Omental fat pad (tissue), 4 donors: ENCODE measurements around the gene SMAD6. TPM values are rescaled to one million over a fixed set of nuclear protein-coding genes. Genes with fewer than 3 reads are reported as not detected.

ENCODE experiments used
- ATAC-seq: fragments of 150-250 bp; one replicate; pipeline ENCODE4 v1.9.1; 2016; ENCODE audit warnings: mild to moderate bottlenecking, moderate library complexity; ENCODE audit not compliant: low FRiP score
- DNase-seq: peaks from one replicate; pipeline ENCODE4 v3.0.0-alpha.2; 2019; ENCODE audit warnings: low spot score
- total RNA-seq, 4 donors: library from RNA; depleted of rRNA; stranded (reverse); fragments of >200 nt; gene quantifications; one replicate each; pipeline ENCODE4 v1.1.0, GENCODE V29; 2016
- TF ChIP-seq, protein P1 (sequence below), 3 donors: fragments of 450-650 bp; IDR thresholded peaks; one replicate each; pipeline ENCODE4 v1.5.1; 2016 to 2017; ENCODE audit warnings: antibody characterized with exemption in 3 of 3, mild to moderate bottlenecking in 3 of 3, moderate library complexity in 2 of 3

SMAD6 gene
- total RNA-seq, 4 donors from 2014 or later = 15.6 to 44.9 (median 23.8) TPM

DNA sequence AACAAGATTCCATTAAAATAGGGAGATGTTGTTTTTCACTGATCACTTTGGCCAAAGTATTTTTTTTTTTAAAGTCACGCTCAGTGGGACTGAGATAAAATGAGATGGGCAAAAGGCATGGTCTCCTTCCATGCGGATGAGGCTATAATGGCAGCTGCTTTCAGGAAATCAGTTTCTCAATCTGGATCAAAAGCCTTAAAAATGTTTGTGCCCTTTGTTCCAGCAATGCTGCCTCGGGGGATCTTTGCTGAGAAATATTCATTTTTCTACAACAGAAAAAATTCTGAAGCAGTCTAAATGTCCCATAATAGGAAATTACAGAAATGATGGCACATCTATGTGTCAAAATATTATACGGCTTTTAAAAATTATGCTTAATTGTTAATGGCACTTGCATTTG is 97.2 kb downstream of the SMAD6 start:
- DNase-seq (no peak), ATAC-seq (no peak)
- TF ChIP-seq, protein P1, sequence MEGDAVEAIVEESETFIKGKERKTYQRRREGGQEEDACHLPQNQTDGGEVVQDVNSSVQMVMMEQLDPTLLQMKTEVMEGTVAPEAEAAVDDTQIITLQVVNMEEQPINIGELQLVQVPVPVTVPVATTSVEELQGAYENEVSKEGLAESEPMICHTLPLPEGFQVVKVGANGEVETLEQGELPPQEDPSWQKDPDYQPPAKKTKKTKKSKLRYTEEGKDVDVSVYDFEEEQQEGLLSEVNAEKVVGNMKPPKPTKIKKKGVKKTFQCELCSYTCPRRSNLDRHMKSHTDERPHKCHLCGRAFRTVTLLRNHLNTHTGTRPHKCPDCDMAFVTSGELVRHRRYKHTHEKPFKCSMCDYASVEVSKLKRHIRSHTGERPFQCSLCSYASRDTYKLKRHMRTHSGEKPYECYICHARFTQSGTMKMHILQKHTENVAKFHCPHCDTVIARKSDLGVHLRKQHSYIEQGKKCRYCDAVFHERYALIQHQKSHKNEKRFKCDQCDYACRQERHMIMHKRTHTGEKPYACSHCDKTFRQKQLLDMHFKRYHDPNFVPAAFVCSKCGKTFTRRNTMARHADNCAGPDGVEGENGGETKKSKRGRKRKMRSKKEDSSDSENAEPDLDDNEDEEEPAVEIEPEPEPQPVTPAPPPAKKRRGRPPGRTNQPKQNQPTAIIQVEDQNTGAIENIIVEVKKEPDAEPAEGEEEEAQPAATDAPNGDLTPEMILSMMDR (IDR thresholded peaks at IDR 0.05) = no peak

DNA sequence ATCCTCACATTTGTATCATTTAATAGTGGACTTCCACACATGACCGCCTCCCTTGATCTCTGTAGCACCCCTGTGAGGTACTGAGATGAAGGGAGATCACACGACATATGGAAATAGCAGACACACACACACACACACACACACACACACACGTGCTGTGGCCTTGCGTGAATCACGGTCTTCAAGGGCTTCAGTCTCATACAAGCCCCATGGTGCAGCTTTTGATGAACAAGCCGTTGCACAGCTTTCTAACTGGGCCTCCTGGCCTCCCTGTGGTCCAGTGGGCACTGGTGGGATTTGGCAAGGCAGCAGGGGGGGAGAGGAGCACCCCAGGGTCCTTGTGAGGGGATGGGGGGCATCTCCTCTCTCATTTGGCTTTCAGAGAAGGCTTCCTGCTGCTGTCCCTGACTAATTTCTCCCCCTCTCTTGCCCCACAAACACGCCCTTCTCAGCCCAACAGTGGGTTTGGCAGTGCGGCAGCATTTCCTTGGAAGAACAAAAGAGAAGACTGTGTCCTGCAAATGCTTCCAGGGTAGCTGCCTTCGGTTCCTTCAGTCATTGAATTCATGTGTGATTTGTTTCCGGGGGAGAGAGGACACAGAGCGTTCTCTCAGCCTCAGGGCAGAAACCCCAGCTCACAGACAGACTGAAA is 98.7 kb downstream of the SMAD6 start:
- ATAC-seq (no peak), DNase-seq (no peak)

DNA sequence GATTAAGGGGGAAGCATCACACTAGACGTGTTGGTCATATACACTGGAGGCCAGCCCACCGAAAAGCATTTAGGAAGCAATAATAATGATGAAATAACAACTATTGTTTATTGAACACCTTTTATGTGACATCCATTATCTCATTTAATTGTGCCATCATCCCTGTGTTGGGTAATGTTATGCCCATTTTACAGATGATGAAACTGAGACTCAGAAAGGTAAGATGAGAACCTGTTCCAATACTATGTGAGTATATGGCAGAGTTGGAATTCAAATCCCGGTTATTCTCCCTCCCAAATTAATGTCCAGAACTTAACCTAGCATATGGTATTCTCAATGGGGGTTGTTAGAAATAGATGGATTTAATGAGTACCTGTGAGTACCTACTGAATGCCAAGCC is 99.2 kb downstream of the SMAD6 start:
- TF ChIP-seq, protein P1 (IDR thresholded peaks at IDR 0.05) = no peak
- no peak for ATAC-seq
- no peak for DNase-seq

More for the DNA sequence above, 98.7 kb downstream of the SMAD6 start:
- TF ChIP-seq, protein P1 (IDR thresholded peaks at IDR 0.05) = no peak

DNA sequence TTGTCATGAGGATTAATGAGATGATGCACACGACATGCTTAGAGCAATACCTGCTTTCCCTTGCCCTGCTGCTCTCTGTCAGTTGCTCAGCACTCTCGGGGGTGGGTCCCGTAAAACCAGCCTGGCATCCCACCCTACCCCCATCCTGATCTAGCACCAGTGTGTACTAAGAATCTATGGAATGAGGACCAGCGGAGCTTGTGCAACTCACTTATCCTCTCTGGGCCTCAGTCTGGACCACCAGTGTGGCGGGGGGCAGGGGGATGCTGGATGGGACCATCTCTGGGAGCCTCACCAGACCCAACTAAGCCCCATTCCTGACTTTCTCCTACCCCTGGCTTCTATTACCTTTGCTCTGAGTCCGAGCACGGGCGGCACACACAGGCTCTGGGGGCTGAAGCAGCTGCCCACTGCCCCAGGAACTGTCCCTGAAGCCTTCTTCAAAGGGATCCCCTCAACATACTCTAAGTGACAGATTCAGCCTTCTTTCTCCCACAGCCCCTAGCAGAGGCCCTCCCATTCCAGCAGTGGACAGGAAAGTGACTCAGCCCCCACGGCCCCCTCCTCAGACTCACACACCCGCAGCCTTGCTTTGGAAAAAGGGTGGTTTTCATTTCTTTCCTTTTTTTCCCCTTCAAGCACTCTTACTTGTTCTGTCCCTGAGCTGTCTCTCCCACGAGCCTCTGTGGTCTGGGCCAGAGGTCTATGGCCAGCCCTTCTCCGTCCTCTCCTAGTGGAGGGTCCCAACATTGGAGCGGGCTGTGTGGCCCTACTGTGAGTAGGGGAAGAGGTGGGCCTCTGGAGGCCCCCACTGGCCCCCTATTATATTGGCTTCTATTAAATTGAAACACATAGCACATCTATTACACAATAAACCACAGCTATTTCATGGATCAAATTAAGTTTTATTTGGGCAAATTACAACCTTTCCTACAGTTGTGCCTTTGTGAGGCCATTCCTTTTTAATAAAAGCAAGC is 100.3 kb downstream of the SMAD6 start:
- TF ChIP-seq, protein P1 (IDR thresholded peaks at IDR 0.05) = no peak
- peak; percentile 7 for ATAC-seq
- no peak for DNase-seq

DNA sequence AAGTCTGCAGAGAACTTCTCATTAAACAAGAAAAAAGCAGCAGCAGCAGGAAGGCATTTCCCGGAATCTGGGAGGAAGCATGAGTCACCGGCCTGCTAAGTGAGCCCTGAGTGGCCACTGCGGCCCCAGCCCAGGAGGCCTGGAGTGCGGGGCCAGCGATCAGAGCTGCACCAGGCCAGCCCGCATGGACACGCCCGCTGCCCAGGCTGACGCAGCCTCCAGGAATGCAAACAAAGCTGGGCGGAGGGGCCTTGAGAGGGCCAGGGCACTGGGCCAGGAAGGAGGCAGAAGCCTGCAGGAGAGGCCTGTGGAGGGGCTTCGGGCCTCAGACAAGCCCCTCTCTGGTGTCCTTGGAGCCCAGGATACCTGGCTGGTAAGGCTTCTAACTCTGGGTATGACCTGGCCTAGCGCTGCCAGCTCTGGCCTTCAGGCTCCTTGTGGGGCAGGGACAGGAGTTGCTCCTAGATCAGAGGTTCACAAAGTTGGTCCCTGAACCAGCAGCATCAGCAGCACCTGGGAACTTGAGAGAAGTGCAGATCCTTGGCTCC is 101.2 kb downstream of the SMAD6 start:
- DNase-seq (peak; percentile 69), ATAC-seq (peak; percentile 99)
- TF ChIP-seq, protein P1 (IDR thresholded peaks at IDR 0.05) = no peak

DNA sequence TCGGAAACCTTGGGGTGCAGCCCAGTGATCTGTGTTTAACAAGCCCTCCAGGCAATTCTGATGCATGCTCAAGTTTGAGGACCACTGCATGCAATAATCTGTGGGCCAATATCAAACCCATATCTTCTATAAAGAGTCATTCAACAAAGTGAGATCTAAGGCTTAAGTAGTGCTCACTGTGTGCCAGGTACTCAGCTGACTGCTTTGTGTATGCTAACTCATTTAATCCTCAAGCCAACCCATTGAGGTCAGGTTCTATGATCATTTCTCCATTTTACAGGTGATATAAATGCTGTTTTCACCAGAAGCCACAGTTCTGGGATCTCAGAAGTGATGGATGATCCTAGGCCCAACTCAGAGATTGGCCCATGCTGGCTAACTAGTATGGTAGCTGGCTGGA is 101.7 kb downstream of the SMAD6 start:
- no peak for ATAC-seq
- DNase-seq = no peak
- TF ChIP-seq, protein P1 (IDR thresholded peaks at IDR 0.05) = no peak
